ENCODE measurements around the gene SLC30A4.

- TF ChIP-seq POLR2A (IDR thresholded peaks at IDR 0.05) (no peak), CTCF (IDR thresholded peaks at IDR 0.05) (no peak), EP300 (IDR thresholded peaks at IDR 0.05) (no peak)
Observed at GRCh38 chr15:45473068-45473467, 49.5 kb downstream of the SLC30A4 start.

All from tibial nerve (tissue), 4 donors.